Keratinocyte (primary cell): ENCODE results near the gene TMEM26.

ENCODE experiments used
- EZH2 ChIP-seq: IDR thresholded peaks from one replicate; pipeline ENCODE4 v1.6.1; 2012; ENCODE audit warnings: inconsistent platforms, mild to moderate bottlenecking, low read length, moderate library complexity
- TF ChIP-seq, protein P1 (sequence below), 3 experiments: IDR thresholded peaks in 1 of 3; conservative IDR thresholded peaks in 1 of 3; optimal IDR thresholded peaks in 1 of 3; 2 replicates in 2 of 3; 3 replicates in 1 of 3; pipeline versions ENCODE3 to v1.5.1; 2011; ENCODE audit warnings: low read length in 3 of 3, mild to moderate bottlenecking in 3 of 3, moderate library complexity in 2 of 3, control low read depth in 1 of 3, inconsistent platforms in 1 of 3; ENCODE audit not compliant: insufficient read depth in 2 of 3; ENCODE audit errors: extremely low read depth in 1 of 3

DNA sequence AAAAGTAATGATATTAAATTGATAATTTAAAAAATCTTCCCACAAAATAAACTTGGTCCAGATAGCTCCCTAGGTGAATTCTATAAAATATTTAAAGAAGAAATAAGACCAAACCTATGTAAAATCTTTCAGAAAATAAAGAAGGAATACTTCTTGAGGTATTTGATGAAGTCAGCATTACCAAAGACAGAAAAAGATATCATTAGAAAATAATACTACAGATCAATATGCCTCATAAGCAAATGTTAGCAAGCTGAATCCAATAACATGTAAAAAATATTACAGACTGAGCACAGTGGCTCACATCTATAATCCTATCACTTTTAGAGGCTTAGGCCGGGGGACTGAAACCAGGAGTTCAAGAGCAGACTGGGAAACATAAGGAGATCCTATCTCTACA, 30.0 kb downstream of the TMEM26 start:
- TF ChIP-seq, protein P1, sequence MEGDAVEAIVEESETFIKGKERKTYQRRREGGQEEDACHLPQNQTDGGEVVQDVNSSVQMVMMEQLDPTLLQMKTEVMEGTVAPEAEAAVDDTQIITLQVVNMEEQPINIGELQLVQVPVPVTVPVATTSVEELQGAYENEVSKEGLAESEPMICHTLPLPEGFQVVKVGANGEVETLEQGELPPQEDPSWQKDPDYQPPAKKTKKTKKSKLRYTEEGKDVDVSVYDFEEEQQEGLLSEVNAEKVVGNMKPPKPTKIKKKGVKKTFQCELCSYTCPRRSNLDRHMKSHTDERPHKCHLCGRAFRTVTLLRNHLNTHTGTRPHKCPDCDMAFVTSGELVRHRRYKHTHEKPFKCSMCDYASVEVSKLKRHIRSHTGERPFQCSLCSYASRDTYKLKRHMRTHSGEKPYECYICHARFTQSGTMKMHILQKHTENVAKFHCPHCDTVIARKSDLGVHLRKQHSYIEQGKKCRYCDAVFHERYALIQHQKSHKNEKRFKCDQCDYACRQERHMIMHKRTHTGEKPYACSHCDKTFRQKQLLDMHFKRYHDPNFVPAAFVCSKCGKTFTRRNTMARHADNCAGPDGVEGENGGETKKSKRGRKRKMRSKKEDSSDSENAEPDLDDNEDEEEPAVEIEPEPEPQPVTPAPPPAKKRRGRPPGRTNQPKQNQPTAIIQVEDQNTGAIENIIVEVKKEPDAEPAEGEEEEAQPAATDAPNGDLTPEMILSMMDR (optimal IDR thresholded peaks at IDR 0.05 in 1 of 3, IDR thresholded peaks at IDR 0.05 in 1 of 3, conservative IDR thresholded peaks at IDR 0.05 in 1 of 3; ENCODE audit: extremely low read depth in 1 of 3, insufficient read depth in 2 of 3, low read length in 3 of 3): no peak
- TF ChIP-seq EZH2: no peak
